GM19372 (cell line): ENCODE measurements around the gene MICU2.
"Not testable (repeated sequence)": the region's sequence is repeated elsewhere in the genome, so short reads cannot be mapped to it uniquely, and the experiment has no call there.

ENCODE experiments used
- ATAC-seq: cut with Tn5 transposase; IDR thresholded peaks from one replicate; pipeline ENCODE4 v1.9.1; 2021; ENCODE audit warnings: mild to moderate bottlenecking, low read depth, moderate library complexity; ENCODE audit not compliant: unreplicated experiment

MICU2 gene

DNA sequence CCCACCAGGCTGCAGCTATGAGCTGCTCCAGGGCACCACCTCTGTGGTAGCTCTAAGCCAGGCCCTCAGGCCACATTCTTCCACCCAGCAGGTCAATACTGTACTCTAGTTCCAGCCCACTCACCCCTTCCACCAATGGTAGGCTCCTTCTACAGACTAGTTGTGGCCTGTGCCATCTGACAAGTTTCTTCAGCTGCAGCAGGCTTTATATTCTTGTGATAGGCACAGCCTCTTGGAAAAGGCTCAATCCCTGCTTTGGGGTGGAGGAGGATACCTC, 8.5 kb downstream of the MICU2 start:
- peak; percentile 85 for ATAC-seq

DNA sequence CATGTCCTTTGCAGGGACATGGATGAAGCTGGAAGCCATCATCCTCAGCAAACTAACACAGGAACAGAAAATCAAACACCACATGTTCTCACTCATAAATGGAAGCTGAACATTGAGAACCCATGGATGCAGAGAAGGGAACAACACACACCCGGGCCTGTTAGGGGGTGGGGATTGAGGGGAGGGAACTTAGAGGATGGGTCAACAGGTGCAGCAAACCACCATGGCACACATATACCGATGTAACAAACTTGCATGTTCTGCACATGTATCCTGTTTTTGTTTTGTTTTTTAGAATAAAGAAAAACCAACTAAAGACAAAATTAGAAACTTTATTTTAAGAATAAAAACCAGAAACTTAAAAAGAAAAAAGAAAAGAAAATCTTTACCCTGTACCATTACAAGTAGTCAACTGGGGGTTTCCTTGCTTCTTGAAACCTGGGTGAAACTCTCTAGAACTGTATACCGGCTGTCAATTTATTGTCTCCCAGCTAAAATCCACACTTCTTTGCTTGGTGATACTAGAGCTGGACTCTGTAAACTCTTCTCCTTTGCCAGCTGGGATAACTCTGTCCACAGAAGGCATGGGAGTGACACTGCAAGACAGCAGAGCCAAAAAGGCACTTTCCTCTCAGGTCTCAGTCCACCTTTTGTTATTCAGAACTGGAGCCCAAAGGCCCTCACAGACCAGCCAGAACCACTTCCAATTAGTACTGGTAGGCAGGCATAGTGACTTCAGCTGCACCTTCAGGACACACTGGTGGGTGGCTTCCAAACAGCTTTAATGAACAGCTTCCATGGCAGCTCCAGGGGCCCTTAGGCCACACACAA, 9.0 kb downstream of the MICU2 start:
- ATAC-seq, result peak; percentile 38

DNA sequence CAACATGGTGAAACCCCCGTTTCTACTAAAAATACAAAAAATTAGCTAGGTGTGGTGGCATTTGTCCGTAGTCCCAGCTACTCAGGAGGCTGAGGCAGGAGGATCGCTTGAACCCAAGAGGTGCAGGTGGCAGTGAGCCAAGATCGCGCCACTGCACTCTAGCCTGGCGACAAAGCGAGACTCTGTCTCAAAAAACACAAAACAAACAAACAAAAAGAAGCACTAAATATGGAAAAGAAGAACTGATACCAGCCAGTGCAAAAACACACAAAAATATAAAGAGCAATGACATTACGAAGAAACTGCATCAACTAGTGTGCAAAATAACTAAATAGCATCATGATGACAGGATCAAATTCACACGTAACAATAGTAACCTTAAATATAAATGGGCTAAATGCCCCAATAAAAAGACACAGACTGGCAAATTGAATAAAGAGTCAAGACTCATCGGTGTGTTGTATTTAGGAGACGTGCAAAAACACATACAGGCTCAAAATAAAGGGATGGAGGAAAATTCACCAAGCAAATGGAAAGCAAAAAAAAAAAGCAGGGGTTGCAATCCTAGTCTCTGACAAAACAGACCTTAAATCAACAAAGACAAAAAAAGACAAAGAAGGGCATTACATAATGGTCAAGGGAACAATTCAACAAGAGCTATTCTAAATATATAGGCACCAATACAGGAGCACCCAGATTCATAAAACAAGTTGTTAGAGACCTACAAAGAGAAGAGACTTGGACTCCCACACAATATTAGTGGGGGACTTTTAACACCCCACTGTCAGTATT, 13.1 kb downstream of the MICU2 start:
- ATAC-seq, result not testable (repeated sequence)

DNA sequence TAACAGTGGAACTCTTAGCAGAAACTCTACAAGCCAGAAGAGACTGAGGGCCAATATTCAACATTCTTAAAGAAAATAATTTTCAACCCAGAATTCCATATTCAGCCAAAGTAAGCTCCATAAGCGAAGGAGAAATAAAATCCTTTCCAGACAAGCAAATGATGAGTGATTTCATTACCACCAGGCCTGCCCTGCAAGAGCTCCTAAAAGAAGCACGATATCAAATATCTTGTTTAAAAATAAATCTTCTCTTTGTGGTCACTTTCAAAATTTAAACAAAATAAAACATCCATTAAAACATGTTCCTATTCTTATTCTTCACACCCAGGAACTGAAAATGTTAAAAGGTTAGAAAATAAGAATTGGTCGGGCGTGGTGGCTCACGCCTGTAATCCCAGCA, 13.7 kb downstream of the MICU2 start:
- ATAC-seq, result no peak

DNA sequence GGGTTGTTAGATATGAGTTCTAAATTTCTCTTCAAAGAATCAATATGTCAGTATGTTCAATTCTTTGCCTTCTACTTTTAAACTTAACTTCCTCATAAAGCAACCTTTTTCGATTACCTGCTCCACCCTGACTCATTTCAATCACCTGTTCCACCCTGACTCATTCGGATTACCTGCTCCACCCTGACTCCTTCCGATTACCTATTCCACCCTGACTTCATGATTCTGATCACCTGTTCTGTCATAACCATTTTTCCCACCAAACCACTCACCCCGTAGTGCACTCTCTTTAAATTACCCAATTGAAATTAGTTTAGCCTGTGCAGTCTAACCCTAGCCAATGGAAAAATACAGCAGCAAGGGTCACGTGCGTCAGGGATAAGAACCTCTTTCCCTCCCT, 14.5 kb downstream of the MICU2 start:
- ATAC-seq, result not testable (repeated sequence)

DNA sequence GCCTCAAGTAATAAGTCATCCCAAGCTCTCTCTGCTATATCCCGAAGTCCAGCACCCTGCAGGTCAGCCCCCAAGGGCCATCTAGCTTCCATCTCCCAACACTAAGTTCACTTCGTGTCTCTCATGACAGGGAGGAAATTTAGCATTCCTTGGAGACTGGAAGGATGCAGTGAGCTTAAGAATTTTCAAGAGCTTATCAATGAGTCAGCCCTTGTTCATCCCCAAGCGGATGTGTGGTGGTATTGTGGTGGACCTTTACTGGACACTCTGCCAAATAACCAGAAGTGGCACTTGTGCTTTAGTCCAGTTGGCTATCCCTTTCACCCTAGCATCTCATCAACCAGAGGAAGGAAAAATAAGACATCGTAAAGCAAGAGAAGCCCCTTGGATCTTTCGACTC, 15.6 kb downstream of the MICU2 start:
- not testable (repeated sequence) for ATAC-seq

DNA sequence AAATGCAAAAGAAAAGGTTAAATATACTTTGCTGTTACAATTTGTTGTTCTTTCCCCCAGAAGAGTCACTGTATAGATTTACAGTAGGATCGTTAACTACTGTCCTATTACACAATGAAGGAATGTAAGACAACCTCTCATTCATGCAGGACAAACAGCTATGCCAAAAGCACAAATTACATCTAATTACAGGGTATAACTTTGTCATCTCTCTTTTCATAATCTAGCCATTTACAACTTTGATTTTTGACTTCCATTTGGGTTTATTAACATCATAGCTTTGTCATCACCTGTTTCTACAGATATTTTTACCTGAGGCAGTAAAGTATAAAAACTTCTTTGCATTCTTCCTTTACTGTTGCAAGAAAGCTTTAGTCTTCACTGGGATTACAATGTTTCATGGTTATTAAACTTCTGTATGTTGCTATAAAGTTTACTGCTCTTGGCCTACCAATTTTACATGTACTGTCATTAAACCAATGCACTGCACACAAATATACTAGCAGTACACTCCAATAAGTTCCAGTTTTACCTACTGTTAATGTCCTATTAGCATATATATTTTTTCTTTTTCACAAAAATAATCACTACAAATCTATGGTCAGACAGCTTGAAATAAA, 18.9 kb downstream of the MICU2 start:
- no peak for ATAC-seq

DNA sequence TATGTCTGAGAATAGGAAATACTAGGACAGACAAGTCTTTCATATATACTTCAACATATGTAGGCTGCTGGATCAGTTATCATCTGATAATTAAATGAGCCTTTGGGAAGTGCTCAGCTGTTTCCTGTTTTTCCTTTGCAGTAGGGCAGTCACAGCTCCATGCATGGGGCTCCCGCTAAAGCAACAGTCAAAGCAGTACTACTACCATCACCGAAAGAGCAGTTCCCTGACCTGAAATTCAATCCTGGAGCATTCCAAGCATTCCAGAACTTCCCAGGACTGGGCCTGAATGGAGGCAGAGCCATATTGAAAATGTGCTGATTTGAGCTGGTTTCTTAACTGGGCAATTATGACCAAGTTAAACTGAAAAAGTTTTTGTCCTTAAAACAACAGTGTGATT, 20.5 kb downstream of the MICU2 start:
- no peak for ATAC-seq

DNA sequence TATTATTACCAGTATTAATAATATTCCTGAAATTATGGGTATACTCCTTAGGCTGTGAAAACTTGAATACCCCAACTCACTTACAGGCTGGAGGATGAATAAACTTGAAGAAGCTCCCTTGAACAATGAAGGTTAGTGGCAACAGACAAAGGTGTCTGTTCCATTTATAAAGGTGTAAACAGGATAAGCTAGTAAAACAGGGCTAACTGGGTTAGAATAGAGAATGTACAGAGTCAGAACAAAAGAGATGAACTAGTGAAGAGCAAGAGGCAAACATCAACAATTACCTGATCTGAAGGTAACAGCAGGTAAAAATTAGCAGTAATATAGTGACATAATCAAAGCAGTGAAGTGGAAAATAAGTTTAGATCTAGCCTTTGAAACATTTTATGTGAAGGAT, 23.2 kb downstream of the MICU2 start:
- ATAC-seq, result no peak

DNA sequence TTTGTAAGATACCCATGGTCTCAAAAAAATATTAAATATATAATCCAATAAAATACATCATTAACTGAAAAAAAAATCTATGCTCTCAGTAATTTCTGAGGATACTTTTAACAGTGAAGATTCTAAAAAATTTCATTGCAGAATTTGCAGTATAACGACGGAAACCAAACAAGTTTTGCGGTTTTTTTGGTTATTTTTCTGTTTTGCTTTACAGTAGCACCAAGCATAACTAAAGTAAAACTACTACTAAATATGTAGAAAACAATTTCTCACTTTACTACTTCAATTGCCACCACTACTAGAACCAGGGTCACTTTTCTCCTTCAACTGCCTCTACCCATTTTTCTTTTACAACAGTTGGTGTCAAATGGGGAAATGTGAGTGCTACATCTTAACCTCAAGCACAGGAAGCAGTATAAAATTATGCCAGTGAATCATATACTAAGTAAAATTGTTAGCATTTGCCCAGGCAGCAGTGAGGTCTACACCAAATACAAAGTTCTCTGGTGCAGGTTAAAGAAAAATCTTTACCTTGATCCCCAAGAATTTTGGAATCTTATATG, 24.1 kb downstream of the MICU2 start:
- no peak for ATAC-seq

DNA sequence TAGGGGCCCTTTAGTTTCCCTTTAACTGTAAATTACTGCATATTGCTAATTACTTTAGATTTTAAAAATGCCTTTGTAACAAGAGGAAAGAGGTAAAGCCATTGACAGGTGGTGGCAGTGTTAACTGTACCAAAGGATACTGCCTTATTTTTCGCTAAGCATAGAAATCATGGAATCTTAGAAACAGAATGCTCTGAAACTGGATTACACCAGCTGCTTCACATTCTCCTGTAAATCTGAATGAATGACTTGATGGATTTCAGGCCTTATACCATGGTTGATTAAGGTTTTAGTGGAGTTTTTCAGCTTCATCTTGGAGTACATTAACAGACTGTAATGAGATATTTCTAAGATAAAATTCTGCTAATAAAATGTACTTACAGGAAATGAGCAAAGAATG, 25.2 kb downstream of the MICU2 start:
- ATAC-seq, result no peak

DNA sequence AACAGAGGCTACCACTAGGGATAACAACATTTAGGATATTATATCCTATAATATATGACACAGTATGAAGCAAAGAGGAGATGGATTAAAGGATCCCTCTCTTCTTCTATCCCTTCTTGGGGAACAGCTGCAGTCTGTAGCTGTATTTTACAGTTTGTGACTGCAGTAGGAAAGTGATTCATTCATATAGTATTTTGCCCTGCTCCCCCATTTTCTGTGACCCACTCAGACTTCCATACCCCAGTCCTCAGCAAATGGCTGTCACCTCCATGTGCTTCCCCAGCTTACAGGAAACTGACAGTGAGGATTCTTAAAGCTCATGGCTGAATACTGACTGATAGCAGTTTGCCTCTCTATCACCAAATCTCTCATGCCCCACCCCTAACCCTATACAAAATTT, 27.5 kb downstream of the MICU2 start:
- no peak for ATAC-seq

DNA sequence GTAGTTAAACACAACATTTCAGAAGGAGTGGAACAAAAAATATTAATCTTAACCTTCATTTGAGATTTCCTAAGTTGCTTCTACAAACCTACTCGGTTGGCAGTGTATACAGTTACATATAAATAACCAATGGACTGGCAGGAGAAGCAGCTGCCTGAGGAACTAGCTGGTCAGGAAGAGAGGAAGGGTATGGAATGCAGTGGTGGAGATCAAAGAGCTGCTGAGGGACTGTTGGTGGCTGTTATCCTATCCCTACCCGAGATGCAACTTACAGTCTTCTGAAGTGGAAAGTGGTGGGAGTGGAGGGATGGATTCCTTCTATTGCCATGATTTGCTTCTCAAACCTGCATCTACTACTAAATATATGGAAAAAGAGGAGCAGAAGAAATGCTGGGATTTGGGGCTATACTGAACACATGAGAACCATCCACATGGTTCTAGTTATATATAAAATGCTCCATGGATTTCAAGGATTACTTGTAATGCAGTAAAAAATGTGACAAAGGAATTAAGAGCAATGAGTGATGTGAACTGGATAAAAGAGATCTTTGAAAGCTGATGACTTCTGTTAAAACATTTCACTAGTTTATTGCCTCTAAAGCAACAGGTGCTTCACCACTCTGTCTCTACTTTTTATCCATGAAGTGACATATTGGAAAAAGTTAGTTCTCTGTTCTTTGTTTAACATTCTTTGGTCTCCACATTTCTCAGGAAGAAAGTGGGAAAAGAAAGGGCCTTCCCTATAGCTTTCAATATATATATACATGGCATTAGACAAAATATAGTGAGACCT, 29.9 kb downstream of the MICU2 start:
- no peak for ATAC-seq

DNA sequence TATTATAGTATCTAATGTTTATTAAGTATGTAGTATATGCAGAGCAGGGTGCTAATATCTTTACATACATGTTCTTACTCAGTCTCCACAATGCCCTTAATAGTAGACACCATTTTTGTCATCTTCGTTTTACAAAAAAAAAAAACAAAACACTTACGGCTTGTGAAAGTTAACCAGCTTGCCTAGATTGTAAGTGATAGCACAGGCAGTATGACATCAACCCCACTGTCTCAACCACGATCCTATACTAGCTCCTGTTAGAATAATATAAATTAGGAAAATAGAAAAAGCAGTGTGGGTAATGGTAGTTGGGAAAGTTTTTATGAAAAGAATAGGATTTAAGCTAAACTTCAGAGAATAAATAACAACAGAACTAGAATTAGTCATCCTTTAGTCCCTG, 34.3 kb downstream of the MICU2 start:
- no peak for ATAC-seq

DNA sequence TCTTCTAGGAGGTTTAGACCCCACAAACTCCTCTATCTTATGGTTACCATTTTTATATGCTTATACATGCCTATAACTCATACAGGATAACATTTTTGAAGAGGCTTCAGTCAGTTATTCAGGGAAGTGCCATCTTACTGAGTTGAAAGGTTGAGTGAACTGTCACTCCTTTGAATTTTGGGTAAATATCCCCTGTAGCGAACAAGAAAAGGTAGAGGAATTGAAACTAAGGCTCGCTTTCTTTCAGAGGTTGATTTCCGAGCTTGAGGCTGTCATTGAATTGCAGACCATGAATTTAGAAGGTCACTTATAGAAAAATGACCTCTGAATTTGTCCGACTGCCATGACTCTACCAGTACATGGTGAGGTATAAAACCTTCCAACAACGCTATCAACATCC, 35.1 kb downstream of the MICU2 start:
- no peak for ATAC-seq

DNA sequence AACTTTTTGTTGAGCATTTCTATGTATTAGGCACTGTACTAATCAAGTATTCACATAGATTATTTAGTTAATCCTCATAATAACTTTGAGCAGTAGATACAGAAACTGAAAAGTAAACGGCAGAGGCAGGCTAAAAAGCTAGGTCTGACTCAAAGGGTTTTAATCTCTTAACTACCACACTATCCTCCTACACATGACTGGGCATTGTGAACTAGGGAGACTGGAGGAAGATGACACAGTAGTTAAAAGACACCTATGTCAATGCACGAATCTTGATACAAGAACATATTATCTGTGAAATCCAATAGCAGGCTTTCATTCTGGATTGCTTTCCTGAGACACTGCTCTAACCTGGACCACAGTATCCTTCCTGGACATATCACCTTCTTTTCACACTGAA, 36.3 kb downstream of the MICU2 start:
- no peak for ATAC-seq

DNA sequence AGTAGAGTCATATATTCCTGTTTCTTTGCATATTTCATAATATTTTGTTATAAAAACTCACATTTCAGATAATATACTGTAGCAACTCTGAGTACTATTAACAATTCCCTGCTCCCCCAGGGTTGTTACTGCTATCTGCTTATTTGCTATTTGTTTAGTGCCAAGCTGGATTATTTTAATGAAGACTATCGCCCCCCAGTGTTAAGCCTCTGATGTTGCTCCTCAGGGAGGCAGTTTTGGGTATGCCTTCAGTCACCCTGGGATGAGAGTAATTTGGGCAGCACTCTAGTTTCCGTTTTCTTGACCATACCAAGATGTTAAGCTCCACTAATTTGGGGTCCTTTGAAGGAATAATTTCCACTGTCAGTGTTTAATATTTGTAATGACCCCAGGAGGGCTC, 46.0 kb downstream of the MICU2 start:
- no peak for ATAC-seq

DNA sequence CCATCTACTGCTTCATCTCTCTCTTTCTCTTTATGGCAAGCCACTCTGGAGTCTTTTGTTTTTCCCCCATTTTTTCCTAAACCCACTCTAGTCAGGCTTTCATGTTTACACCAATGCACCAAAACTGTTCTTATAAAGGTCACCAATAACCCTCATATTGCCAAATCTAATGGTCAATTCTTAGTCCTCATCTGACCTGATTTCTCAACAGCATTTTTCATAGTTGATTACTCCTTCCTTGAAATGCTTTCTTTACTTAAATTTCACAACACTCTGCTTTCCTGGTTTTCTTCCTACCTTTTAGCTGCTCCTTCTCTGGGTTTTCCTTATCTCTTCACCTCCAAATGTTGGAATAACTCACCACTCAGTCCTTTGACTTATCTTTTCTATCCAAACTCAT, 47.9 kb downstream of the MICU2 start:
- ATAC-seq, result no peak

DNA sequence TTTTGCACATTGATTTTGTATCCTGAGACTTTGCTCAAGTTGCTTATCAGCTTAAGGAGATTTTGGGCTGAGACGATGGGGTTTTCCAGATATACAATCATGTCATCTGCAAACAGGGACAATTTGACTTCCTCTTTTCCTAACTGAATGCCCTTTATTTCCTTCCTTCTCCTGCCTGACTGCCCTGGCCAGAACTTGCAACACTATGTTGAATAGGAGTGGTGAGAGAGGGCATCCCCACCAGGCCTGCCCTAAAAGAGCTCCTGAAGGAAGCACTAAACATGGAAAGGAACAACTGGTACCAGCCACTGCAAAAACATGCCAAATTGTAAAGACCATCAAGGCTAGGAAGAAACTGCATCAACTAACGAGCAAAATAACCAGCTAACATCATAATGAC, 50.7 kb downstream of the MICU2 start:
- not testable (repeated sequence) for ATAC-seq

DNA sequence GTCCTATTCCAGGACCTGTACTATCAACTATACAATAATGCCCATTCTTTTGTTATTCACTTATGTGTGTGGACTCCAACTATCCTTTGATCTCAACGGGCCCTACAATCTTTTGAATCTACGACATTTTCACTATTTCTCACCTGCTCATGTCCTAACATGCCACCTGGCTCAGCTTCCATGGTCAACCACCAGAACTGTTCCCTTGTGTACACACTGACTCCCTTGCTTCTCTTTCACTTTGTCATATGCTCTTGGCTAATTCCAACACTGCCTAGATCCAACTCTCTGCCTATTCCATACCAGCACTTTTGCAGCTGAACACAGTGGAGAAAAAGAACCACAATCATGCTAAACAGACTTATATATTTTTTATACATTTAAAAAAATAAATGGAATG, 53.1 kb downstream of the MICU2 start:
- ATAC-seq, result no peak

DNA sequence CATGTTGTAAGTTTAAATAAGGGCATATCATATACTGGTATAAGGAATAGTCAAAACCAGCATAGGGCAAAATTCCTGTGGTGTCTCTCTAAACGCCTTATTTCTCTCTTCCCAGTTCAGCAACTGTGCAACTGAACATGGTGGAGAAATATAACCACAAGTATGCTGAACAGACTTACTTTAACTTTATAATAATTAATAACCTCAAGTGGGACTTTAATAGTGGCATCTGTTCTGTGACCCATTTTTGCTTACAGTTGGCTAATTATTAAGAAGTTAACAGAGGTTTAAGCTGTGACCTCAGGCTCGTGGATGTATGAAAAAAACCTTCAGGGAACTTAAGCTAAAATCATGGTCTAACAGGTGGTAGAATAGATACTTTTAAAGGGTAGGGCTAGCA, 54.3 kb downstream of the MICU2 start:
- no peak for ATAC-seq
